DOHH2 (cell line): ENCODE data around the gene ABTB2.

ENCODE experiments used
- EZH2phosphoT487 ChIP-seq: fragments of 200-600 bp; sonication (generic); IDR thresholded peaks from 2 replicates; pipeline ENCODE4 v1.6.1; 2017; ENCODE audit warnings: borderline replicate concordance, mild to moderate bottlenecking, antibody characterized with exemption, low read length, moderate library complexity, mixed read lengths
- TF ChIP-seq, protein P1 (sequence below): fragments of 200-600 bp; sonication (generic); IDR thresholded peaks from one replicate; pipeline ENCODE4 v1.5.1; 2014; ENCODE audit warnings: antibody characterized with exemption, mild to moderate bottlenecking, low read depth, low read length; ENCODE audit not compliant: poor library complexity, severe bottlenecking

- TF ChIP-seq, protein P1, sequence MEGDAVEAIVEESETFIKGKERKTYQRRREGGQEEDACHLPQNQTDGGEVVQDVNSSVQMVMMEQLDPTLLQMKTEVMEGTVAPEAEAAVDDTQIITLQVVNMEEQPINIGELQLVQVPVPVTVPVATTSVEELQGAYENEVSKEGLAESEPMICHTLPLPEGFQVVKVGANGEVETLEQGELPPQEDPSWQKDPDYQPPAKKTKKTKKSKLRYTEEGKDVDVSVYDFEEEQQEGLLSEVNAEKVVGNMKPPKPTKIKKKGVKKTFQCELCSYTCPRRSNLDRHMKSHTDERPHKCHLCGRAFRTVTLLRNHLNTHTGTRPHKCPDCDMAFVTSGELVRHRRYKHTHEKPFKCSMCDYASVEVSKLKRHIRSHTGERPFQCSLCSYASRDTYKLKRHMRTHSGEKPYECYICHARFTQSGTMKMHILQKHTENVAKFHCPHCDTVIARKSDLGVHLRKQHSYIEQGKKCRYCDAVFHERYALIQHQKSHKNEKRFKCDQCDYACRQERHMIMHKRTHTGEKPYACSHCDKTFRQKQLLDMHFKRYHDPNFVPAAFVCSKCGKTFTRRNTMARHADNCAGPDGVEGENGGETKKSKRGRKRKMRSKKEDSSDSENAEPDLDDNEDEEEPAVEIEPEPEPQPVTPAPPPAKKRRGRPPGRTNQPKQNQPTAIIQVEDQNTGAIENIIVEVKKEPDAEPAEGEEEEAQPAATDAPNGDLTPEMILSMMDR, result no peak
- no peak for TF ChIP-seq EZH2phosphoT487
Measured at GRCh38 chr11:34256150-34256549, 101.7 kb downstream of the ABTB2 start.
